OCI-LY1 (cell line): ENCODE results near the gene SDR42E2.

ENCODE experiments used
- H2AFZ ChIP-seq: fragments of 200-600 bp; sonication (generic), shearing (Covaris generic); 2 replicates; pipeline ENCODE4 v1.6.0; 2014; ENCODE audit warnings: antibody characterized with exemption, mild to moderate bottlenecking, low read length
- H3F3A ChIP-seq: fragments of 200-600 bp; sonication (generic), shearing (Covaris generic); 2 replicates; pipeline ENCODE4 v1.6.0; 2014; ENCODE audit warnings: mild to moderate bottlenecking, antibody characterized with exemption, low read length, moderate library complexity; ENCODE audit not compliant: insufficient read depth
- H3K27ac ChIP-seq: fragments of 200-600 bp; sonication (generic); 2 replicates; pipeline ENCODE4 v1.5.1; 2014; ENCODE audit warnings: low read length, mixed run types, mild to moderate bottlenecking, low read depth; ENCODE audit not compliant: poor library complexity, severe bottlenecking
- H3K27me3 ChIP-seq: fragments of 200-600 bp; sonication (generic); 2 replicates; pipeline ENCODE4 v1.6.0; 2014; ENCODE audit warnings: antibody characterized with exemption, mild to moderate bottlenecking, low read length, moderate library complexity; ENCODE audit not compliant: insufficient read depth
- H3K36me3 ChIP-seq: fragments of 200-600 bp; sonication (generic); 2 replicates; pipeline ENCODE4 v1.6.1; 2014; ENCODE audit warnings: mild to moderate bottlenecking, antibody characterized with exemption, low read length, moderate library complexity, mixed read lengths; ENCODE audit not compliant: insufficient read depth
- H3K4me1 ChIP-seq: fragments of 200-600 bp; sonication (generic); 2 replicates; pipeline ENCODE4 v1.5.1; 2014; ENCODE audit warnings: mild to moderate bottlenecking, low read length, moderate library complexity; ENCODE audit not compliant: insufficient read depth, severe bottlenecking
- H3K4me2 ChIP-seq: fragments of 200-600 bp; sonication (generic), shearing (Covaris generic); 2 replicates; pipeline ENCODE4 v1.6.1; 2014; ENCODE audit warnings: low read length
- H3K4me3 ChIP-seq: fragments of 200-600 bp; sonication (generic); 2 replicates; pipeline ENCODE4 v1.5.1; 2014; ENCODE audit warnings: low read length, low read depth, mild to moderate bottlenecking, mixed read lengths; ENCODE audit not compliant: poor library complexity, severe bottlenecking
- H3K79me2 ChIP-seq: fragments of 200-600 bp; shearing (Covaris generic); 2 replicates; pipeline ENCODE4 v1.6.1; 2016; ENCODE audit warnings: mixed run types, low read length, mixed read lengths; ENCODE audit not compliant: insufficient read depth
- H3K9ac ChIP-seq: fragments of 200-600 bp; sonication (generic), shearing (Covaris generic); 2 replicates; pipeline ENCODE4 v1.6.1; 2014; ENCODE audit warnings: mild to moderate bottlenecking, low read length, mixed read lengths
- H3K9me2 ChIP-seq: fragments of 200-600 bp; sonication (generic), shearing (Covaris generic); 2 replicates; pipeline ENCODE4 v1.6.1; 2014; ENCODE audit warnings: low read depth, mild to moderate bottlenecking, low read length, mixed read lengths
- H3K9me3 ChIP-seq: fragments of 200-600 bp; shearing (Covaris generic); 2 replicates; pipeline ENCODE4 v1.6.1; 2014; ENCODE audit warnings: low read length, mixed read lengths
- H4K20me1 ChIP-seq: fragments of 200-600 bp; sonication (generic), shearing (Covaris generic); 2 replicates; pipeline ENCODE4 v1.6.0; 2016; ENCODE audit warnings: mild to moderate bottlenecking, low read length; ENCODE audit not compliant: insufficient read depth
- EZH2 ChIP-seq: fragments of 200-600 bp; sonication (generic), shearing (Covaris generic); IDR thresholded peaks from 2 replicates; pipeline ENCODE4 v1.8.0; 2017; ENCODE audit warnings: borderline replicate concordance, mixed run types, mild to moderate bottlenecking, antibody characterized with exemption, low read length, moderate library complexity, mixed read lengths
- TF ChIP-seq, protein P1 (sequence below): fragments of 200-600 bp; sonication (generic), shearing (Covaris generic); IDR thresholded peaks from 2 replicates; pipeline ENCODE4 v1.5.1; 2017; ENCODE audit warnings: mild to moderate bottlenecking, antibody characterized with exemption, low read length, moderate library complexity, mixed read lengths

Gene SDR42E2

DNA sequence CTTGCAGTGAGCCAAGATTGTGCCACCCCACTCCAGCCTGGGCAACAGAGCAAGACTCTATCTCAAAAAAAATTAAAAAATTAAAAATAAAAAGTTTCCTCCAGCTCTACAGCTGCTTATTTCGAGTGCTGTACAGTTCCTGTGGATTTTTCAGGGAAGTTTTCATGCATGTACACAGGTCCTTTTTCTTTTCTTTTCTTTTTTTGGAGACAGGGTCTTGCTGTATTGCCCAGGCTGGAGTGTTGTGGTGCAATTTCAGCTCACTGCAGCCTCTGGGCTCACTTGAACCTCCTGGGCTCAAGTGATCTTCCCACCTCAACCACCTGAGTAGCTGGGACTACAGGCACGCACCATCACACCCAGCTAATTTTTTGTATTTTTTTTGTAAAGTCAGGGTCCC is 59.7 kb downstream of the SDR42E2 start:
- Histone ChIP-seq H3F3A (no peaks in the 10 kb centered on the region), H3K79me2 (0 out of 2 replicates have a peak, but pooled peaks cover 6% of the 10 kb centered on the region), H3K27ac (no peak overlapping the region), H2AFZ (no peak overlapping the region), H3K4me2 (no peak overlapping the region), H3K4me1 (peaks cover 15% of the 10 kb centered on the region), H3K27me3 (no peaks in the 10 kb centered on the region), H4K20me1 (no peaks in the 10 kb centered on the region), H3K9me2 (no peaks in the 10 kb centered on the region), H3K9me3 (no peaks in the 10 kb centered on the region), H3K36me3 (peaks cover 16% of the 10 kb centered on the region; the same call in 1 of the 2 replicates), H3K9ac (no peak overlapping the region), H3K4me3 (no peak overlapping the region)
- TF ChIP-seq, protein P1, sequence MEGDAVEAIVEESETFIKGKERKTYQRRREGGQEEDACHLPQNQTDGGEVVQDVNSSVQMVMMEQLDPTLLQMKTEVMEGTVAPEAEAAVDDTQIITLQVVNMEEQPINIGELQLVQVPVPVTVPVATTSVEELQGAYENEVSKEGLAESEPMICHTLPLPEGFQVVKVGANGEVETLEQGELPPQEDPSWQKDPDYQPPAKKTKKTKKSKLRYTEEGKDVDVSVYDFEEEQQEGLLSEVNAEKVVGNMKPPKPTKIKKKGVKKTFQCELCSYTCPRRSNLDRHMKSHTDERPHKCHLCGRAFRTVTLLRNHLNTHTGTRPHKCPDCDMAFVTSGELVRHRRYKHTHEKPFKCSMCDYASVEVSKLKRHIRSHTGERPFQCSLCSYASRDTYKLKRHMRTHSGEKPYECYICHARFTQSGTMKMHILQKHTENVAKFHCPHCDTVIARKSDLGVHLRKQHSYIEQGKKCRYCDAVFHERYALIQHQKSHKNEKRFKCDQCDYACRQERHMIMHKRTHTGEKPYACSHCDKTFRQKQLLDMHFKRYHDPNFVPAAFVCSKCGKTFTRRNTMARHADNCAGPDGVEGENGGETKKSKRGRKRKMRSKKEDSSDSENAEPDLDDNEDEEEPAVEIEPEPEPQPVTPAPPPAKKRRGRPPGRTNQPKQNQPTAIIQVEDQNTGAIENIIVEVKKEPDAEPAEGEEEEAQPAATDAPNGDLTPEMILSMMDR = no peak
- TF ChIP-seq EZH2 = no peak

- Histone ChIP-seq H3K4me3 (no peak overlapping the region), H3K36me3 (peaks cover 24% of the 10 kb centered on the region), H3K9me3 (no peaks in the 10 kb centered on the region), H3K79me2 (0 out of 2 replicates have a peak, but pooled peaks cover 6% of the 10 kb centered on the region), H3K4me1 (peaks cover 7% of the 10 kb centered on the region), H4K20me1 (no peaks in the 10 kb centered on the region), H3F3A (no peaks in the 10 kb centered on the region), H3K27me3 (no peaks in the 10 kb centered on the region), H3K9me2 (no peaks in the 10 kb centered on the region), H3K4me2 (no peak overlapping the region), H2AFZ (no peak overlapping the region), H3K9ac (no peak overlapping the region), H3K27ac (no peak overlapping the region)
- no peak for TF ChIP-seq EZH2
- TF ChIP-seq, protein P1 = no peak
These were observed 60.7 kb downstream of the SDR42E2 start for GRCh38 chr16:22222998-22223397.

GRCh38 chr16:22225060-22225459 is 62.8 kb downstream of the SDR42E2 start:
- Histone ChIP-seq H4K20me1 (no peaks in the 10 kb centered on the region), H3K36me3 (peaks cover 31% of the 10 kb centered on the region), H3K27me3 (no peaks in the 10 kb centered on the region), H3K79me2 (0 out of 2 replicates have a peak, but pooled peaks cover under 1% of the 10 kb centered on the region), H3K27ac (no peak overlapping the region), H3K9ac (no peak overlapping the region), H3K9me2 (no peaks in the 10 kb centered on the region), H2AFZ (no peak overlapping the region), H3K4me3 (no peak overlapping the region), H3F3A (no peaks in the 10 kb centered on the region), H3K4me1 (no peaks in the 10 kb centered on the region), H3K9me3 (no peaks in the 10 kb centered on the region), H3K4me2 (no peak overlapping the region)
- TF ChIP-seq, protein P1 = no peak
- TF ChIP-seq EZH2 = no peak
